ENCODE measurements around the gene INPP4B.

The INPP4B gene

DNA sequence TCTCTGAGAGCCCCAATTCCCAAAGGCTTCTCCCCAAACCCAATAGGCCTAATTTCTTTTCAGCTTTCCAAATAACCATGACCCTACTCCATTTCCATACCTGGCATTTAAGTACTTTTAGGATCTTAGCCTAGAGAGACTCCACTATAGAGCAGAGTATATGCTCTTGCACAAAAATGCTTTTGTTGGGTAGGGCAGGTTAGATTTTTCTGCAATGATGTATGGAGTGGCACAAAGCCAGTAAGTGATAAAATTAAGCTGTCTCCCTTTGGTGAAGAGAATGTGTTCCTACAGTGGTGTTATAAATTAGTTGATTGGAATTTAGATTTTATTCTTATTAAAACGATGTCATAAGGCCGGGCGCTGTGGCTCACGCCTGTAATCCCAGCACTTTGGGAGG, 124.9 kb downstream of the INPP4B start:
- no peak for DNase-seq

DNA sequence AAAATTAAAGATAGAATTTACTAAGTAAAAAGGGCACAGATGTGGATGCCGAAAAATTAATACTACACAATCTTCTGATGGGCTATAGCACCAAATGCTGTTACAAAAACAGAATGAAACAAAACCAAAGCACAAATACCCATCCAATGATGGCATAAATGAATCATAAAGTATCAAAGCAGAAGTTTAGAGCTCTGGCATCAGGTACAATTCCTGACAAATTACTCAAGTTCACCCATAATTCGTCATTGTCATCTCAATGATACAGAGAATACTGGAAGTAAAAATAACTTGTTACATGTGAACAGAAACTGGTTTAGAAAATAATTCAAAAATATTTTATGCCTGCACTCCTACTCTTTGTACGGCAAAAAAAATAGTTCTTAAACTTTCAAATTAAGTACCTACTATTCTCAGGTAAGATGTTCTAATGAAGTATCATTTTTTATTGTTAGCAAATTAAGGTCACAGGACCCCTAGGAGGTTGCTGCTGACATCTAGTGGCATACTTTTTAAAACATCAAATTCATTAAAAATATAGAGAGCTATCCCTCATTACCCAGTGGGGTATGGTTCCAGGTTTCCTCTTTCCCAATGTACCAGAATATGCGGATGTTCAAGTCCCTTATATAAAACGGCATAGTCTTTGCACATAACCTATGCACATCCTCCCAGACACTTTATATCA, 126.1 kb downstream of the INPP4B start:
- DNase-seq, result no peak

GRCh38 chr4:142718981-142719380, 127.1 kb downstream of the INPP4B start:
- no peak for DNase-seq

DNA sequence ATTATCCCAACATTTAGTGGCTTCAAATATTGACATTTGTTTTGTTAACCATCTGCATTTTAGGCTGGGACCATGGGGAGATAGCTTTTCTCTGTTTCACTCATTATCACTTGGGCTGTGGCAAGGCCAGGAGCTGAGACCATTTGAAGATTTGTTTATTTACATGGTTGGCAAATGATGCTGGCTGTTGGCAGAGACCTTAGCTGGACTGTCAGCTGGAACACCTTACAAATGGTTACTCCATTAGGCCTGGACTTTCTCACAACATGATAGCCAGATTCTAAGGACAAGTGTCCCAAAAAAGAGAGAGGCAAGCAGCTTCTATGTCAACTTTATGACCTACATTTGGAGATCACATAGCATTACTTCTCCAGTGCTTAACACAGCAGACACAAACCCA, 130.4 kb downstream of the INPP4B start:
- no peak for DNase-seq

- DNase-seq, result no peak
Observed at GRCh38 chr4:142713282-142714030, 132.6 kb downstream of the INPP4B start.

GRCh38 chr4:142708231-142708630, 137.9 kb downstream of the INPP4B start:
- DNase-seq, result no peak

- DNase-seq, result no peak
Observed at GRCh38 chr4:142707401-142707800, 138.7 kb downstream of the INPP4B start.

- no peak for DNase-seq
Observed at GRCh38 chr4:142706381-142706780, 139.7 kb downstream of the INPP4B start.

DNA sequence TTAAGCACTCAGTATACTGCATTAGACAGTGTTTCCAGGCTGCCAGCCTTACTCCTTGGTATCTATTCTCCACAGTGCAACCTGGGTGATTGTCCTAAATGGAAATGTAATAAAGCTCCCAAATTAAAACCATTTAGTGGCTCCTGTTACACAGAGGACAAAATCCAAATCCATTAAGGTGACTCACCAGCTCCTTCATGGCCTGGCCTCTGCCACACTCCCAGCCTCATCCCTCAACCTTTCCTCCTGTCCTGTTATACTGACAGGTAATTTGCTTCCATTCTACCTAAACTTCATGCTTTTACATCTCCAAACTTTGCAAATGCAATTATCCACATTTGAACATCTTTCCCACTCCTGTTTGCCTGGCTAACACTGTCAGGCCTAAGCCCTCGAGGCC, 140.3 kb downstream of the INPP4B start:
- no peak for DNase-seq

GRCh38 chr4:142703694-142704309, 142.3 kb downstream of the INPP4B start:
- DNase-seq, result no peak

DNA sequence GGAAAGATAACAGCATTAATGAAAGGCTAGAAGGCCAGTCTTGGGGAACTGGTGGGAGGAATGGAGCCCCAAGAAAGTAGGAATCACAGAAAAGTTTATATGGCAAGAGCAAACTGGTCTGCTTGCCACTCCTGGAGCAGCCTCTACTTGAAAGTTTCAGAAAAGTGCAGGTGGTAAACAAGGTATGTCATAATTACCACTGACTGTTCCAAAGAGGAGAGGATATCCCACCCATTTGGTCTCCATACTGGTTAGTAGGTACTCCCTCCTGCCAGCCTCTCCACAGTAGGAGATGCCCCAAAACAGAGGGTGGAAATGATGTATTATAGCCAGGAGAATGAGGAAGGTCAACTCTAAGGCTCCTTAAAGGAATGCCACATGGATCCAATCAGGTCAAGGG, 145.1 kb downstream of the INPP4B start:
- DNase-seq, result no peak

DNA sequence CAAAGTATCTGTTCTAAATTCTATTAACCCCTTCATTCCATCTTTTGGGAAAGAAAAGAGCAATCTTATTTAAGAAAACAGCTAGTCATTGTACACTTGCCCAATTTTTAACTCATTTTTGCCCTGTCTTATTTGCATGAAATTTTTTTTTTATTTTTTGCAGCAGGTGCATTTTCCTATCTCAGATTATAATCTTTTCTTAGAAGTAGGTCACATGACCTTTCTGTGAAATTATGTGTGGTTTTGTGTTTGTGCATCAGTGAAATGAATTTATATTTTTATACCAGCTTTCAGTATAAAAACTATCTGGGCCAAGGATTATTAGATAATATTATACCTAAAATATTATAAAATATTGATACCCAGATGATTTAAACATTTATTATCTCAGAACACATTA, 145.6 kb downstream of the INPP4B start:
- DNase-seq, result no peak

DNA sequence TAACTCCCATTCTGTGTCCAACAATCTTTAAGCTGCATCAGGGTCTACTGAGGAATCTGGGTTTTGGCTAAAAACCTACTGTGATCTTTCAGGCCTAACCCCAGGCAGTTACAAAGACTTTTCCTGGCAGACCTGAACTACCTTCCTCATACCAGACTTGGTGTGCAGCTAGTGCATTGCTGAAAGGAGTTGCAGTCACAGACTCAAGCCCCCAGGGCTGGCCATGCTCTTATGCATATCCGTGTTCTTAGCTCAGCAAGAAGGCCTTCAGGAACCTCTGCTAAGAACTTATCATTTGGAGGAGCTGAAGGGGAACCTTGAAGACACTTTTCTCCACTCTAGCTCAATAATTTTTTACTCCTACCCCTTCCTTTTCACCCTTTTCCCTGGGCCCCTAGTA, 147.5 kb downstream of the INPP4B start:
- DNase-seq, result no peak

DNA sequence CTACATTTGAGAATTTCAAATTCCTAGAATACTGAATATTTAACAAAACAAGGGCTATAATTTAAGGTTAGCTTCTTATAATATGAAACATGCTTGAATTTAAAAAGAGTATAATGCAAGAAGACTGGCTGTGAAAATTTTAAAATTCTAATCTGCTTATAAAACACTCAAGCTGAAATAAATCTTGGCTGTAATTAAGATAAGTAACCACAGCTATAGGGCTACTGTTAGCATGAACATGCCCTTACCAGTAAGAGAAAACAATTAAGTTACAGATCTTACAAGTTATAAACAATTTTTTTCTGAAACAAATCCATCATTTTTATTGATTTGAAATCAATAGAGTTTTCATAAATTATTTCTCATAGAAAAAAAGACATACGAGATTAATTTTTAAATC, 148.2 kb downstream of the INPP4B start:
- DNase-seq, result no peak

DNA sequence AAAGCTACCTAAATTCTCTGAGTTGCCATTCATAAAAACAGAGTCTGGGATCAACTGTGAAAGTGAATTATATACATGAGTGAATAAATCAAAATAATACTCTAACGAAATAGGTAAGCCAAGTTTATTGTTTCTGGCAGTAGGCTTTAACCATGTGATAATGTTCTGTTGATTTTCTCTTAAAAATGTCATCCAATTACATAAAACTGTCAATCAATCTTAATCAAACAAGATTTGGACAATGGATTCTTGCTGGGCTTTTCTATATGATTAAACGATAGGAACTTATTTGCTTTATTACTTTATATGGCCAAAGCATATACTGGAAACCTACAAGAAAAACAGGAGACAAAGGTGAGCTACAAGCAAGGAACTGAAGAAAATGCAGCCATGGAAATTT, 148.8 kb downstream of the INPP4B start:
- DNase-seq, result no peak

DNA sequence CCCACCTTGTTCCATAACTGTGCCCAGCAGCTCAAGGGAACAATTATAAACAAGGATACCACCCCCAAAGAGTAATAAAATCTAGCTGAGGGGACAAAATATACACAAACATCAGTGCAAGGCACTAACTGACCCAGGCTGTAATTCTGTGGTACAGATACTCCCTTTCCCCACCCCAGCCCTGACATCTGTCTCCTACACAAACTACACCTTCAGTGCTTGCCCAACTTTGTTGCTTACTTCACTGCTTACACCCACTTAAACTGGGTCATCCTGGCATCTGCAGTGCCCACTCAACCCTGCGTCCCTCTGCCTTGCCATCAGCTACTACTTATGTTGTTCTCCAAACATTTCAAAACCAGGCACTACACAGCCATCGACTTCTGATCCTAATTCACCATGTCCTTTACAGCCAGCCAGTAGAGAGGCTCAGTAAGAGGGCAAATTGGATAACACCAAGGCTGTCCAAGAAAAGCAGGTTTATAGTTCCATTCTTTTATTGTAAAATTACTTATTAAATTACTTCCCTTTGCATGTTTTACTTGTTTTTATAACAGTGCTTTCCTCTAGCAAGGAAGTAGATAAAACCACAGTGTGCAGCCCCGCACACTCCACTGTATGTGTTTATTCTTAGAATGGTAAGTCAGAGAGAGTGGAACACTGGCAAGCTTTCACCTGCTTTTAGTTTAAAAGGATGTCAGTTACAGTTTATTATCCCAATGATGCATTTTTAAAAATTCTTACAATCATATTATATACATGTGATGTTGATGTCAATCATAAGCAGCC, 149.6 kb downstream of the INPP4B start:
- DNase-seq, result no peak

DNA sequence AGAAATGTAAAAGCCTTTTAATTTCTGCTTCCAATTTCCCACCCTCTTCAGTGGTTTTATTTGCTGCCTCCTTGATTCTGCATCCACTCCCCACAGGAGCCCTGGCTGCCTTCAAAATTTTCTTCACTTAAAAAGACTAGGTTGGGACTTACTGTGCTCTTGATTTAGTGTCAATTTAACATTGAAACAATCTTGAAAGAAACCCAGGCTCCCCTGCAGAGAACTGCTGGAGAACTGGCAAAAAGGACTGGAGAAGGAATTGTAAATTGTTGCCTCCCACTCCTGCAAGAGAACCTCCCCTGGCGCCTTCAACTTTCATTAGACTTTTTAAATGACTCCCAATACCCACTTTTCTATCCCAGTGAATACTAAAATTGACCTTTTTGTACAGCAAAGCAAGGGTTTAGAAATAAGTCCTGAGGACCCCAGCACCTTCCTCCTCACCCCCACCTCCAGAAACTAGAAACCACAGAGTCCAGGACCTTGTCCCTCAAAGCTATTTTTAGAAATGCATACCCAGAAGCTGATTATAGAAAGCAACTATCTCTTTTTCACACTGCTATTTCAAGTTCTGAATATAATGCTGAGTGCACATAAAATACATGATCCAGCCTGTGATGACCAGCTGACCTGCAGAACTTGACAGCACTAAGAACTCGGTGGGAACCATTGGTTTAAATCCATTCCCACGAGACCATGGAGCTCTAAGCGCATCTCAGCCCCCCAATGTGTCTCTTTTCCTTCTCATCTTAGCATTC, 155.5 kb downstream of the INPP4B start:
- DNase-seq, result no peak

- DNase-seq, result no peak
Observed at GRCh38 chr4:142687547-142688275, 158.4 kb downstream of the INPP4B start.

- DNase-seq, result no peak
Observed at GRCh38 chr4:142686081-142686480, 160.0 kb downstream of the INPP4B start.

- no peak for DNase-seq
Observed at GRCh38 chr4:142683997-142684396, 162.1 kb downstream of the INPP4B start.

DNA sequence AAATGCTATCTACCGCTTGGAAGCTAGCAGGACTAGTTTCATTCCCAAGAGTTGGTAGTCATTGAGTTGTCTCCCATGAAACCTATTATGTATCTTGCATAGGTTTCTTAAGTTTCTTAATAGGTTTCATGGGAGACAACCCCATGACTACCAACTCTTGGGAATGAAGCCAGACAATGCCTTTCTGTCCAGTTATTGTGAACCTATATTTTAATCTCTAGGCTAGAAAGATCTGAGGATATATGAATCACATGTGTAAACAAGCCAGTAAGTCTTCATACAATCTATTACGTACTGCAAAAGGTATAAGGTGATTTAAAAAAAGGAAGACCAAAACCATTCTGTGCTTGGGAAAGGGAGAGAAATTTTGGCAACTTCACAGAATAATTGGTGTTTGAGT, 162.6 kb downstream of the INPP4B start:
- no peak for DNase-seq

DNA sequence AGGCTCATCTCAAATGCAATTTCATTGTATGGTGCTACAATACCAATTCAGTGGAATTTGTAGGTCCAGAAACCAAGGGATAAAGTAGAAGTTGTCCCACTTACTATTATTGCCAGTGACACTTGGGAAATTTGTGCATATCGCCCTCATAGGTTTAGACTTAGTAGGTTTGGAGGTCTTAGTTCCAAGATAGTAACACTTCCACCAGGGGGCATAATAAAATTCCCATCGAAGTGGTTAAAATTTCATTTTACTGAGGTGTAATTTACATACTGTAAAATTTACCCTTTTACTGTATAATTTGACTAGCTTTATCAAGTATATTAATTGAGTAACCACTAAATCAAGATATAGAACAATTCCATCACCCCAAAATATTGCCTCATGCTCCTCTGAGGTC, 174.6 kb downstream of the INPP4B start:
- DNase-seq, result no peak
